Superior temporal gyrus (tissue), 1 donor: ENCODE data around the gene SMG5.

Experiments
- DNase-seq: peaks from one replicate; pipeline ENCODE4 v3.0.0-alpha.2; 2016; ENCODE audit errors: extremely low spot score

The SMG5 gene

GRCh38 chr1:156281281-156281680, 1.3 kb downstream of the SMG5 start:
- no peak for DNase-seq

- DNase-seq, result no peak
Measured at GRCh38 chr1:156279837-156280236, 2.8 kb downstream of the SMG5 start.

- DNase-seq, result no peak
Measured at GRCh38 chr1:156276966-156277381, 5.7 kb downstream of the SMG5 start.

- DNase-seq, result no peak
Measured at GRCh38 chr1:156276532-156276931, 6.1 kb downstream of the SMG5 start.

- no peak for DNase-seq
Measured at GRCh38 chr1:156270314-156270713, 12.3 kb downstream of the SMG5 start.

- DNase-seq, result no peak
Measured at GRCh38 chr1:156268336-156268735, 14.3 kb downstream of the SMG5 start.

GRCh38 chr1:156266051-156266450, 16.6 kb downstream of the SMG5 start:
- DNase-seq, result no peak

GRCh38 chr1:156263288-156263655, 19.4 kb downstream of the SMG5 start:
- no peak for DNase-seq

- DNase-seq, result no peak
Measured at GRCh38 chr1:156262461-156263287, 20.0 kb downstream of the SMG5 start.

- no peak for DNase-seq
Measured at GRCh38 chr1:156260896-156261295, 21.7 kb downstream of the SMG5 start.

- DNase-seq, result peak; percentile 70
Measured at GRCh38 chr1:156259805-156260204, 22.8 kb downstream of the SMG5 start.

GRCh38 chr1:156258859-156259258, 23.8 kb downstream of the SMG5 start:
- DNase-seq, result no peak

- DNase-seq, result peak; percentile 38
Measured at GRCh38 chr1:156257711-156258110, 24.9 kb downstream of the SMG5 start.

GRCh38 chr1:156253634-156254033, 29.0 kb downstream of the SMG5 start:
- no peak for DNase-seq

GRCh38 chr1:156251527-156251926, 31.1 kb downstream of the SMG5 start:
- no peak for DNase-seq

- no peak for DNase-seq
Measured at GRCh38 chr1:156249593-156249992, 33.0 kb downstream of the SMG5 start.

- no peak for DNase-seq
Measured at GRCh38 chr1:156248323-156248683, 34.3 kb downstream of the SMG5 start.

GRCh38 chr1:156247460-156248322, 34.9 kb downstream of the SMG5 start, which contains the start of gene PAQR6:
Gene PAQR6, minus strand, starts transcription at chr1:156248056. Its CDS starts 1,325 bp downstream, at chr1:156246731.
- DNase-seq, result peak; percentile 93

- no peak for DNase-seq
Measured at GRCh38 chr1:156246781-156247459, 35.7 kb downstream of the SMG5 start.

GRCh38 chr1:156246241-156246780, 36.3 kb downstream of the SMG5 start:
- no peak for DNase-seq

GRCh38 chr1:156245451-156246232, 37.0 kb downstream of the SMG5 start:
- no peak for DNase-seq
